Effector memory CD8-positive, alpha-beta T cell (primary cell): ENCODE data around the gene UQCC5.
A peak's percentile ranks its signal among the peaks of the same experiment; 100 is the strongest.

ENCODE experiments used
- ATAC-seq: fragments of 150-1000 bp; cut with Tn5 transposase; replicated peaks from 2 replicates; pipeline ENCODE4 v1.10.0; 2021; ENCODE audit warnings: mild to moderate bottlenecking, moderate library complexity
- DNase-seq, 3 experiments: peaks; one replicate each; pipeline ENCODE4 v3.0.0; 2021
- H3K27ac Mint-ChIP-seq, 2 donors: one replicate each; pipeline ENCODE4 v1.8.0; 2022; ENCODE audit warnings: mild to moderate bottlenecking in 2 of 2, mixed read lengths in 2 of 2, moderate library complexity in 2 of 2
- H3K27me3 Mint-ChIP-seq, 2 donors: one replicate each; pipeline ENCODE4 v1.8.0; 2022; ENCODE audit warnings: mixed read lengths in 2 of 2
- H3K36me3 Mint-ChIP-seq: one replicate; pipeline ENCODE4 v1.8.0; 2022; ENCODE audit warnings: mild to moderate bottlenecking, moderate library complexity, mixed read lengths; ENCODE audit not compliant: insufficient read depth
- H3K4me1 Mint-ChIP-seq, 2 donors: one replicate each; pipeline ENCODE4 v1.8.0; 2022; ENCODE audit warnings: low read depth in 2 of 2, mixed read lengths in 2 of 2
- H3K4me3 Mint-ChIP-seq, 2 donors: one replicate each; pipeline ENCODE4 v1.8.0; 2022; ENCODE audit warnings: mild to moderate bottlenecking in 2 of 2, mixed read lengths in 2 of 2, moderate library complexity in 2 of 2
- H3K9me3 Mint-ChIP-seq, 2 donors: one replicate each; pipeline ENCODE4 v1.8.0; 2022; ENCODE audit warnings: mixed read lengths in 2 of 2

UQCC5 gene

DNA sequence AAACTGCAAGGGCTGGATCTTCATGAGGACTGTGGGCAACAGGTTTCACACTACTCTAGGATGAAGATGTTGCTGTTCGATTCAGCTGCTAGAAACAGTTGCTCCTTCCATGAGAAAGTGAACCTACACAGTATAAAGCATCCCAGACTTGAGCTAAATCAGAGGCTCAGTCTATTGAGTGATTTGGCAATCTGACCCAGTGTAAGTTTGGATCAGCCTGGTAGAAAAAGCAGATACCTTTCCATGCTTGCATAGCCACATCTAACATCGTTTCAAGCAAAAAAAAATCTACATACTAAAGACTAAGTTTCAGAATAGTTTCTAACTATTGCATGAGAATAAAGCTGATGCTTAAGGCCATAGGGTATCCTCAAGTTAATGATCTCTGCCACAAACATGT, 4.6 kb downstream of the UQCC5 start:
- no peak overlapping the region for H3K4me3 Mint-ChIP-seq
- no peak for ATAC-seq
- no peaks in the 10 kb centered on the region for H3K9me3 Mint-ChIP-seq
- H3K36me3 Mint-ChIP-seq = peaks cover 30% of the 10 kb centered on the region
- no peak for DNase-seq
- H3K4me1 Mint-ChIP-seq = peaks cover 31 to 33% of the 10 kb centered on the region in 2 donors
- no peaks in the 10 kb centered on the region for H3K27me3 Mint-ChIP-seq
- no peak overlapping the region for H3K27ac Mint-ChIP-seq

DNA sequence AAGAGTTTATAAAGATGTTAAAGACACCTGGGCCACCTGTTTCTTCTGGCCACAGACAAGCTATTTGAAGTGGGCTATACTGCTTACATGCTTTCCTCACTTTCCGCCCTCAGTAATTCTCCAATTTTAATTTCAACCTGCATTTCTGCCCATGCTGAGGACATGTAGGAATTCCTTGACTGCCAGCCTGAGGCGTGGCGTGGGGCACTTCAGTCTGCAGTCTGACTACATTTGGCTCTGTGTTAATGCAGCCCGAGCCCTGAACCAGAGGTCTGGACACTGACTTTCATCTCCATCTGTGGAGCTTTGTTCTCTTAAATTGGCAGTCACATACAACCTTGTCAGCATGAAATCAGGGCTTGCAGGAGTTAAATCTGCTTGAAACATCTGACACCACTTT, 8.5 kb downstream of the UQCC5 start:
- no peak overlapping the region for H3K4me3 Mint-ChIP-seq
- no peaks in the 10 kb centered on the region for H3K9me3 Mint-ChIP-seq
- peaks cover under 1 to 5% of the 10 kb centered on the region in 2 donors for H3K4me1 Mint-ChIP-seq
- no peaks in the 10 kb centered on the region for H3K27me3 Mint-ChIP-seq
- ATAC-seq (no peak), DNase-seq (no peak)
- peak overlapping the region; percentile 65 to 79 for H3K27ac Mint-ChIP-seq
- H3K36me3 Mint-ChIP-seq = peaks cover 30% of the 10 kb centered on the region

DNA sequence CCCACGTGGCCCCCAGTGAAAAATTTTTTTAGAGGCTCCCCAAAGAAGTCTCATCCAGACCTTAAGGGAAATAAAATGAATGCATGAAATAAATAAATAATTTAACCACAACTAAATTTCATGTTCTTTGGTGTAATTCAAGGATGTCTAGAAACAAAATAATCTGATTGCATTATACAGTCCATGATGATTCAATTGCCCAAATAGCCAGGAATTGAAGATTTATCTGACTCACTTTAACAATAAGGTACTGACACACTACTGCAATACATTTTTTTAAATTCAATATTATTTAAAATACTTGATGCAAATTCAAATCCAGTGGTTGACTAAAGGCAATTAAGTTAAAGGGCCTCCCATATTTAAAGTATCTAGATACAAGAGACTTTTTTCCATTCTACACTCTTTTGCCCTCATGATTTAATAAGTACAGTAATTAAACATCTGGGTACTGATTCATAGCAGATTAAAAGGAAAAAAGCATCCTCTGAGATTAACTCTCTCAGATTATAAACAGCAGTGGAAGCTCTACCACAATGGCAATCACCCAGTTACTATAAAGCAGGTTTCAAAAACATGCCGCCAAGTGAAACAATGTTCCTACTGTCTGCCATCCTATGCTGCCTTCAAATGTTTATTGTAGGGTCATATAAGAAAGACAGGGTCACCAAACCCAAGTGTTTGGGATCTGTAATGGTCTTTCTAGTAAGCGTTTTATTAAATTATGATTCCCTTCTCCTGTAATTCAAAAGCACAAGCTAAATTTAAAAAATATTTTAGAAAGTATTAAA, 9.9 kb downstream of the UQCC5 start:
- peaks cover 31% of the 10 kb centered on the region for H3K36me3 Mint-ChIP-seq
- peaks cover 0 to 4% of the 10 kb centered on the region in 2 donors for H3K4me1 Mint-ChIP-seq
- H3K27ac Mint-ChIP-seq = peak overlapping the region; percentile 65 to 79
- ATAC-seq (no peak), DNase-seq (no peak)
- no peak overlapping the region for H3K4me3 Mint-ChIP-seq
- no peaks in the 10 kb centered on the region for H3K27me3 Mint-ChIP-seq
- no peaks in the 10 kb centered on the region for H3K9me3 Mint-ChIP-seq

- DNase-seq (no peak), ATAC-seq (no peak)
- H3K4me3 Mint-ChIP-seq = no peak overlapping the region
- no peak overlapping the region for H3K27ac Mint-ChIP-seq
- H3K4me1 Mint-ChIP-seq = peaks cover 0 to 4% of the 10 kb centered on the region in 2 donors
- H3K36me3 Mint-ChIP-seq = peaks cover 31% of the 10 kb centered on the region
- H3K9me3 Mint-ChIP-seq = no peaks in the 10 kb centered on the region
- H3K27me3 Mint-ChIP-seq = no peaks in the 10 kb centered on the region
Measured at GRCh38 chr3:52547143-52547542, 10.7 kb downstream of the UQCC5 start.

DNA sequence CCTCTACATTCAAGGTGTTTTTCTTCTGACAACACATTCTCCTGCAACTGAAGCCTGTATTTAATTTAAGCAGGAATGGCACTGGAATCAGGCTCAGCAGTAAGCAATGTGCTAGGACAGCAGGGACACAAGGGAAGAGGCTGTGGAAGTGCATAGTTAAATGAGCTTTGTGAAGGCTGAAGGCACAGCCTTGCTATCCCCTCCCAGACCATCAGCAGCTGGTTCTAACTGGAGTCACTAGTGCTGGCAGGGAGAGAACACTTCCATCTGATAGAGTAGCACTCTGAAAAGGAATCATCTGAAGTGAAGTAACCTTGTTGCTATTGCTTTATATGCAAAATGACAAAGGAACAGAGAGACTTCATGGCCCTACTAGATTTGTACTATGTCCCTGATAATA, 14.7 kb downstream of the UQCC5 start:
- H3K9me3 Mint-ChIP-seq = no peaks in the 10 kb centered on the region
- ATAC-seq (no peak), DNase-seq (no peak)
- peaks cover 43% of the 10 kb centered on the region for H3K36me3 Mint-ChIP-seq
- no peaks in the 10 kb centered on the region for H3K4me1 Mint-ChIP-seq
- no peaks in the 10 kb centered on the region for H3K27me3 Mint-ChIP-seq
- H3K4me3 Mint-ChIP-seq = no peak overlapping the region
- H3K27ac Mint-ChIP-seq = peak overlapping the region in 1 of 2 donors; percentile 79

DNA sequence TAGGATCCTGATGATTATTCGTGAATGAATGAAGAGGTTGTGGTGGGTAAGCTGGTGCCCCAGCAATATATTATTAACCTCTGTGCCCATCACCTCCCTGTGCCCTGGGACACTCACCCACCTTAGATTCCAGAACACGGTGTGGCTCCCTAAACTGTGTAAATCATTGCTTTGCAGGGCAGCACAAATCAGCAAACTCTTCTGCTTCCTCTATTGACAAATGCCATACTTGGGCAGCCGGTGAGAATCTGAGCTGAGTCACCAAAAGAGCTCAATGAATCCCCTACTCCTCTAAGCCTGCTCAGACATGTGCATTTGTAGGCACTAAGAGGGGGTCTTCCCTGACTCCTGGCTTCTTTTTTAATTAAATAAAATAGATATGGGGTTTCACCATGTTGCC, 15.7 kb downstream of the UQCC5 start:
- H3K4me1 Mint-ChIP-seq = no peaks in the 10 kb centered on the region
- no peak overlapping the region for H3K27ac Mint-ChIP-seq
- no peak for ATAC-seq
- H3K27me3 Mint-ChIP-seq = no peaks in the 10 kb centered on the region
- H3K9me3 Mint-ChIP-seq = no peaks in the 10 kb centered on the region
- no peak overlapping the region for H3K4me3 Mint-ChIP-seq
- peaks cover 43% of the 10 kb centered on the region for H3K36me3 Mint-ChIP-seq
- no peak for DNase-seq

DNA sequence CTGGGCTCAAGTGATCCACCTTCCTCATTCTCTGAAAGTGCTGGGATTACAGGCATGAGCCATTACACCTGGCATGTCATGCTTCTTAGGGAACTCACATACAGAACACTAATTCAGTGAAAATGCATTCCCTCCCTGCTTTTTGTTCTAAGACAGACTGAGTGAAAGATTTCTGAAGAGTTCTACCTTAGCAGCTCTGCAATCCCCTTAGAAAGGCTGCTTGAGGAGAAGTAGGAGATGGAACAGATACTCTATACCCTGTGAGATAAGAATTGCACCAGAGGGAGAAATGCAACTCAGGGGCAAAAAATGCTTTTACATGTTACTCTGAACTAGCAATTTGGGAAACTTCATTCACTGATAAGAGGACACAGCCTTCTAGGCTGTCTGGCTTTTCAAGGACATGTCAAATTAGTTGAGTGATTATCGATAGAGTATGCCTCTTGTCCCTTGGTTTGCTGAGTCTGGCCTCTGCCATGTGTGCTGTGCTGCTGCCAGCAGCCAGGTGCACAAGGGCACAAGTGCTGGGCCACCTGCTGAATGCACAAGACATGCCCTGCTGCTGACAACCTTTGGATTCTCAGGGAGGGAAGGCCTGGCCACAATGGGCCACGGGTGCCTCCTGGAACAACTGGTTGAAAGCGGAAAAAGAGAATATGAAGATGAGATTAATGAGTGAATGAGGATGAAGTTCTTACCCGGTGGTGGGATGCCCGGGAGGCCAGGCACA, 17.8 kb downstream of the UQCC5 start:
- peak overlapping the region in 1 of 2 donors; percentile 46 for H3K27ac Mint-ChIP-seq
- no peak for ATAC-seq
- H3K36me3 Mint-ChIP-seq = peaks cover 45% of the 10 kb centered on the region
- H3K27me3 Mint-ChIP-seq = no peaks in the 10 kb centered on the region
- H3K4me1 Mint-ChIP-seq = peaks cover 1 to 3% of the 10 kb centered on the region in 2 donors
- no peak for DNase-seq
- H3K9me3 Mint-ChIP-seq = no peaks in the 10 kb centered on the region
- H3K4me3 Mint-ChIP-seq = no peak overlapping the region

- Mint-ChIP-seq H3K27me3 (no peaks in the 10 kb centered on the region), H3K4me1 (peaks cover 1 to 3% of the 10 kb centered on the region in 2 donors), H3K27ac (peak overlapping the region in 1 of 2 donors; percentile 49), H3K9me3 (no peaks in the 10 kb centered on the region), H3K36me3 (peaks cover 45% of the 10 kb centered on the region), H3K4me3 (no peak overlapping the region)
- ATAC-seq (no peak), DNase-seq (no peak)
Measured at GRCh38 chr3:52555056-52555455, 18.7 kb downstream of the UQCC5 start.

DNA sequence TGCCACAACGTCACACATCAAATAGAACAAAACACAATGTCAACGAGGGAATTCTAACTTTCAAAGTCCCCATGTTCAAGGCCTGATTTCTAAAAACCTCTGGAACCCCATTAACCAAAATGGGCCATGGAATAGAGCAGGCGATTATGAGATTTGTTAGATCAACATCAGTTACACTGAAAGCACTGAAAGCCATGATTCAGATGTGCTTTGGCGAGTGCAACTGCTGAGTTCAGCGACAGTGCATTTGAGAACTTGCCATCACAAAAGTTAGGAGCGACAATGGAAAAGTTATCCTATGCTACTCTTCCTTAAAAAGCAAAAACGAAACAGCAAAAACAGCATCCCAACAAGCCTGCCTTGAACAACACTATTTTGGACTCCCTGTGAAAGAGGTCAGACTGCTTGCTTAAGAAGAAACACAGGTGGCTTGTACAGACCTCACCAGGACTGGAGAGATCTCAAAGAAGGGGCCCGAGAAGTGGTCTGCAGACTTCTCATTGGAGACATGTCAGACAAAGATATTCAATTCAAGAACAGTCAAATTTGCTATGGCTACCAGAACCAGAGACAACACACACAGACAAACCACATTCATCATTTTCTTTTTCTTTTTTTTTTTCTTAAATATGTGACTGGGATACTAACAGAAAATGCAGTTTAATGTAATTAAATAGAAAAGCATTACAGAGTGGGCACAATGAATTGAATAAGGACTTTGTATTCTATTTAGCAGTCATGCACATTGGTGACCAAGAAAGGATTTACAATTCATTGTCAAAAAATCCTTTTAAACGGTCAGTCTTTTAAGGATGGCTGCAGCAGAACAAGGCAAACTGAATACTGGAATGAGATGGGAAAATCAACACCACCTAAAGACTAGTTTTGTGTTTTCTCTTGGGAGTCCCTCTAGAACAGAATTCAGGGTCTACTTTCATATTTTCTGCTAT, 20.9 kb downstream of the UQCC5 start:
- no peak overlapping the region for H3K4me3 Mint-ChIP-seq
- no peaks in the 10 kb centered on the region for H3K27me3 Mint-ChIP-seq
- H3K9me3 Mint-ChIP-seq = no peaks in the 10 kb centered on the region
- ATAC-seq (no peak), DNase-seq (no peak)
- H3K4me1 Mint-ChIP-seq = peaks cover 1 to 3% of the 10 kb centered on the region in 2 donors
- H3K36me3 Mint-ChIP-seq = peaks cover 50% of the 10 kb centered on the region
- H3K27ac Mint-ChIP-seq = peak overlapping the region in 1 of 2 donors; percentile 68

DNA sequence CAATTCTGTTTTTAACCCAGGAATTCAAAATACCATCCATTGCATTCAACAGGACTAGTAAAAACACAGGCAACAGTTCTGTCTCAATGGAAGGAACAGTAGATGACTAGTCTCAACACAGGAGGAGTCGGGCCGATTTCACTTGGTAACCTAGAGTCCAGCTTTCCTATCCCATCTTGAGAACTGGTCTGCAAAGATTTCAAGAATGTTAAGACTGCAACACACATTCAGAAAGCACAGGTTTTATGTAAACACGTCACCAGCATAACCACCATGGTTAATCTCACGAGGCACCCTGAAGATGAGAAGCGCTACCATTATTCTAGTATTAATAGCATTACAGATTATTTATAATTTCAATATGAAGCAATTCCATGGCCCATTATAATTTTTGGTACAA, 22.0 kb downstream of the UQCC5 start:
- H3K27ac Mint-ChIP-seq = no peak overlapping the region
- H3K27me3 Mint-ChIP-seq = no peaks in the 10 kb centered on the region
- H3K4me3 Mint-ChIP-seq = no peak overlapping the region
- peaks cover 1 to 3% of the 10 kb centered on the region in 2 donors for H3K4me1 Mint-ChIP-seq
- ATAC-seq (no peak), DNase-seq (no peak)
- no peaks in the 10 kb centered on the region for H3K9me3 Mint-ChIP-seq
- H3K36me3 Mint-ChIP-seq = peaks cover 56% of the 10 kb centered on the region

DNA sequence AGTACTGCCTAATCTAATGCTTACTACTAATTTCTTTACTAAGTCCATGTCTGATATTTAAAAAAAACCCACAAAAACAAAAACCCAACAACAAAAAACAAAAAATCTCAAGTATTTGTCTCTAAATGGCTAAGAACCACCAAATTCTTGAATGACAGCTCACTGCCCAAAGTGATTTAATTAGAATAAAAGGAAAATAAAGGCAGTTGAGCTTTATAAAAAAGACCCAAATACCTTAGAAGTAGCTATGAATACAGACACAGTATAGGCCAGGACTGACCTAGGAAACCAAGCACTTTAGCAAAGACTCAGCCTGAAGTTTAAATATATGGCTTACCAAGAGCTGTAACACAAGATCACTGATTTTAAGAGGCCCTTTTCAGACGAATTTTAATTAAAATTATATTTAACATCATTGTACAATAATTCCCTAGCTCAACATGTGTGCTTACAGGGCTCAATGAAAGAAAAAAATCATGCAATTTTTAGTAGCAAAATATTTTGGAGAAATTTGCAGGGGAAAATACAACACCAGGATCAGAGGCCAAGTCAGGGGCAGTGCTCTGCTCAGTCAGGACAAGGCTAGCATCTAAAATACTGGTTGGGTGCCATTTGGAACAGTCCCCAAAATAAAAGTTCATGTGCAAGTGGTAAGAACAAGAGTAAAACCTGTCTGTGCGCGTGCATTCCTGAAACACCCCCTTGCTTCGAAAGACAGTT, 24.8 kb downstream of the UQCC5 start:
- DNase-seq (no peak), ATAC-seq (no peak)
- Mint-ChIP-seq H3K36me3 (peaks cover 53% of the 10 kb centered on the region), H3K4me1 (peaks cover 1 to 3% of the 10 kb centered on the region in 2 donors), H3K27me3 (no peaks in the 10 kb centered on the region), H3K9me3 (no peaks in the 10 kb centered on the region), H3K27ac (no peak overlapping the region), H3K4me3 (no peak overlapping the region)

GRCh38 chr3:52563984-52564383, 27.6 kb downstream of the UQCC5 start:
- H3K27ac Mint-ChIP-seq = no peak overlapping the region
- no peaks in the 10 kb centered on the region for H3K27me3 Mint-ChIP-seq
- H3K9me3 Mint-ChIP-seq = no peaks in the 10 kb centered on the region
- H3K4me1 Mint-ChIP-seq = peaks cover 0 to 5% of the 10 kb centered on the region in 2 donors
- H3K4me3 Mint-ChIP-seq = no peak overlapping the region
- peaks cover 55% of the 10 kb centered on the region for H3K36me3 Mint-ChIP-seq
- no peak for DNase-seq
- no peak for ATAC-seq

DNA sequence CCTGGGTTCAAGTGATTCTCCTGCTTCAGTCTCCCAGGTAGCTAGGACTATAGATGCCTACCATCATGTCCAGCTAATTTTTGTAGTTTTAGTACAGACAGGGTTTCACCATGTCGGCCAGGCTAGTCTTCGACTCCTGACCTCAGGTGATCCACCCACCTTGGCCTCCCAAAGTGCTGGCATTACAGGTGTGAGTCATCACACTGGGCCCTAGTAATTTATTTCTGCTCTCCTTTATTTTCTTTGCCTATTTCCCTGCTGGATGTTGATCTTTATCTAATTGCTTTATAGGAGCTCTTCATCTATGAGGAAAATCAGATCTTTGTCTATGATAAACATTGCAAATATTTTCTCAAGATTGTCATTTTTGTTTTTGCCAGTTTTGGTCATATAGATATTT, 31.7 kb downstream of the UQCC5 start:
- Mint-ChIP-seq H3K27ac (peak overlapping the region in 1 of 2 donors; percentile 9), H3K36me3 (peaks cover 39% of the 10 kb centered on the region), H3K27me3 (no peaks in the 10 kb centered on the region), H3K4me3 (no peak overlapping the region), H3K4me1 (peaks cover 0 to 5% of the 10 kb centered on the region in 2 donors), H3K9me3 (no peaks in the 10 kb centered on the region)
- ATAC-seq (no peak), DNase-seq (no peak)
